Transverse colon (tissue), 4 donors: ENCODE measurements around the gene TEX29. TPM values are rescaled to one million over a fixed set of nuclear protein-coding genes. Genes with fewer than 3 reads are reported as not detected.

Experiments used
- DNase-seq: peaks from one replicate; pipeline ENCODE4 v3.0.0-alpha.2; 2019
- H3K27ac ChIP-seq, 4 donors: fragments of 200-600 bp; sonication (generic); 2 replicates each; pipeline ENCODE4 v1.5.1; 2016 to 2018; ENCODE audit warnings: inconsistent platforms in 4 of 4
- H3K27me3 ChIP-seq: fragments of 200-600 bp; sonication (generic); 2 replicates; pipeline ENCODE4 v1.5.1; 2017; ENCODE audit warnings: inconsistent platforms
- H3K36me3 ChIP-seq, 4 donors: fragments of 200-600 bp; sonication (generic); 2 replicates each; pipeline ENCODE4 v1.5.1; 2017 to 2019; ENCODE audit warnings: inconsistent platforms in 4 of 4
- H3K4me1 ChIP-seq, 4 donors: fragments of 200-600 bp; sonication (generic); 2 replicates each; pipeline ENCODE4 v1.5.1; 2017 to 2020; ENCODE audit warnings: inconsistent platforms in 4 of 4
- H3K4me3 ChIP-seq, 4 donors: fragments of 200-600 bp; sonication (generic); 1 replicate in 1 of 4; 2 replicates in 3 of 4; pipeline versions ENCODE4 v1.5.1 to v1.6.1; 2017 to 2019; ENCODE audit warnings: inconsistent platforms in 4 of 4
- H3K9me3 ChIP-seq, 2 donors: fragments of 200-600 bp; sonication (generic); 2 replicates each; pipeline ENCODE4 v1.5.1; 2017 to 2019; ENCODE audit warnings: inconsistent platforms in 2 of 2
- CTCF ChIP-seq, 5 experiments: fragments of 200-600 bp in 3 of 5; fragments of 450-650 bp in 2 of 5; sonication (generic) in 3 of 5; IDR thresholded peaks; 1 replicate in 2 of 5; 2 replicates in 3 of 5; pipeline ENCODE4 v1.5.1; 2016 to 2017; ENCODE audit warnings: antibody characterized with exemption in 5 of 5, inconsistent platforms in 3 of 5, mild to moderate bottlenecking in 2 of 5, moderate library complexity in 1 of 5
- EP300 ChIP-seq: sonication (generic); formaldehyde crosslinking; IDR thresholded peaks from one replicate; pipeline ENCODE4 v1.6.1; 2017; ENCODE audit warnings: antibody characterized with exemption, low read depth
- POLR2A ChIP-seq: fragments of 450-650 bp; IDR thresholded peaks from one replicate; pipeline ENCODE4 v1.6.1; 2016; ENCODE audit warnings: antibody characterized with exemption, mild to moderate bottlenecking, moderate library complexity
- POLR2AphosphoS5 ChIP-seq, 3 donors: sonication (generic); formaldehyde crosslinking; IDR thresholded peaks; one replicate each; pipeline ENCODE4 v1.6.1; 2016; ENCODE audit warnings: antibody characterized with exemption in 3 of 3
- WGBS, 2 donors: methylation state at CpG; one replicate each; pipeline ENCODE4 v1.1.5; 2018; ENCODE audit warnings: low coverage in 1 of 2; 5-methylcytosine and 5-hydroxymethylcytosine counted together
- in situ Hi-C, 4 donors: fragments of 200-750 bp; cut with MboI; loops; one replicate each; pipeline versions ENCODE4 v1.15.0 to v1.15.1; 2017; ENCODE audit warnings: low sequenced_read_pairs in 3 of 4, low pct_ligation_motif_present in 1 of 4, low pct_unique_long_range_greater_than_20kb in 1 of 4
- intact Hi-C: fragments of 100-400 bp; cut with DNase I; formaldehyde crosslinking; loops from one replicate; pipeline ENCODE4 v1.15.1; 2023; ENCODE audit warnings: low total_unique reads
- total RNA-seq, 4 donors: library from RNA; depleted of rRNA; stranded (reverse); fragments of >200 nt; gene quantifications; one replicate each; pipeline ENCODE4 v1.1.0, GENCODE V29; 2016

Gene TEX29
- total RNA-seq, 4 donors from 2014 or later, result not detected

GRCh38 chr13:111286162-111286561 lies 34.3 kb upstream of the TEX29 start:
- H3K36me3 ChIP-seq, result peaks cover 0 to 69% (median 30%) of the 10 kb centered on the region in 4 donors
- H3K27ac ChIP-seq, result no peak overlapping the region
- intact Hi-C loops, result no loop called here
- H3K9me3 ChIP-seq, result no peaks in the 10 kb centered on the region
- WGBS, 2 donors, result 92 to 98% methylated on average over 9 to 15 of the region's 15 CpGs
- peaks cover 0 to 20% (median 5%) of the 10 kb centered on the region in 4 donors for H3K4me1 ChIP-seq
- no peak for TF ChIP-seq POLR2AphosphoS5 (IDR thresholded peaks at IDR 0.05)
- no peak for TF ChIP-seq EP300
- TF ChIP-seq POLR2A, result no peak
- no peak for TF ChIP-seq CTCF (IDR thresholded peaks at IDR 0.05)
- DNase-seq, result no peak
- no peaks in the 10 kb centered on the region for H3K27me3 ChIP-seq
- no peak overlapping the region for H3K4me3 ChIP-seq
- in situ Hi-C loops, result no loop called here

GRCh38 chr13:111286749-111287148 lies 33.7 kb upstream of the TEX29 start:
- TF ChIP-seq EP300, result no peak
- TF ChIP-seq POLR2AphosphoS5 (IDR thresholded peaks at IDR 0.05), result no peak
- no peak for TF ChIP-seq POLR2A
- no peak for TF ChIP-seq CTCF (IDR thresholded peaks at IDR 0.05)
- no peaks in the 10 kb centered on the region for H3K27me3 ChIP-seq
- 83% methylated on average over 7 of the region's 7 CpGs; no CpG with 5 or more reads in 1 of the 2 donors for WGBS, 2 donors
- peaks cover 0 to 14% (median 5%) of the 10 kb centered on the region in 4 donors for H3K4me1 ChIP-seq
- in situ Hi-C loops, result no loop called here
- peaks cover 0 to 66% (median 30%) of the 10 kb centered on the region in 4 donors for H3K36me3 ChIP-seq
- H3K27ac ChIP-seq, result no peak overlapping the region
- no peaks in the 10 kb centered on the region for H3K9me3 ChIP-seq
- no peak overlapping the region for H3K4me3 ChIP-seq
- intact Hi-C loops, result no loop called here
- no peak for DNase-seq

- TF ChIP-seq EP300 (no peak), POLR2AphosphoS5 (IDR thresholded peaks at IDR 0.05) (no peak), POLR2A (no peak), CTCF (IDR thresholded peaks at IDR 0.05) (no peak)
- intact Hi-C loops (no loop called here), in situ Hi-C loops (no loop called here)
- peaks cover 0 to 70% (median 30%) of the 10 kb centered on the region in 4 donors for H3K36me3 ChIP-seq
- no peak for DNase-seq
- no peaks in the 10 kb centered on the region for H3K9me3 ChIP-seq
- peaks cover 0 to 9% (median 3%) of the 10 kb centered on the region in 4 donors for H3K4me1 ChIP-seq
- WGBS, 2 donors, result 80 to 96% methylated on average over 1 to 8 of the region's 8 CpGs
- H3K4me3 ChIP-seq, result no peak overlapping the region
- no peak overlapping the region for H3K27ac ChIP-seq
- H3K27me3 ChIP-seq, result no peaks in the 10 kb centered on the region
These were observed 33.2 kb upstream of the TEX29 start for GRCh38 chr13:111287201-111287600.

GRCh38 chr13:111288276-111288675 lies 32.2 kb upstream of the TEX29 start:
- Histone ChIP-seq H3K27ac (no peak overlapping the region), H3K27me3 (no peaks in the 10 kb centered on the region), H3K4me1 (no peaks in the 10 kb centered on the region), H3K36me3 (peaks cover 0 to 75% (median 30%) of the 10 kb centered on the region in 4 donors), H3K4me3 (no peak overlapping the region), H3K9me3 (no peaks in the 10 kb centered on the region)
- TF ChIP-seq EP300 (no peak), POLR2A (no peak)
- in situ Hi-C loops (no loop called here), intact Hi-C loops (no loop called here)
- DNase-seq, result no peak
- 94% methylated on average over 7 of the region's 7 CpGs; no CpG with 5 or more reads in 1 of the 2 donors for WGBS, 2 donors

- Histone ChIP-seq H3K36me3 (peaks cover 0 to 73% (median 28%) of the 10 kb centered on the region in 4 donors), H3K27me3 (no peaks in the 10 kb centered on the region), H3K4me3 (no peak overlapping the region), H3K27ac (no peak overlapping the region), H3K9me3 (no peaks in the 10 kb centered on the region), H3K4me1 (no peaks in the 10 kb centered on the region)
- in situ Hi-C loops (no loop called here), intact Hi-C loops (no loop called here)
- TF ChIP-seq CTCF (IDR thresholded peaks at IDR 0.05), result no peak
- no peak for TF ChIP-seq POLR2AphosphoS5 (IDR thresholded peaks at IDR 0.05)
- no peak for TF ChIP-seq EP300
- no peak for TF ChIP-seq POLR2A
- 91% methylated on average over 4 to 11 of the region's 11 CpGs for WGBS, 2 donors
- no peak for DNase-seq
These were observed 31.2 kb upstream of the TEX29 start for GRCh38 chr13:111289251-111289650.
